ENCODE results near the gene PSKH1.

PSKH1 gene

GRCh38 chr16:67865318-67865717, 27.7 kb upstream of the PSKH1 start:
- no peak for DNase-seq (ENCODE audit: low read depth)

- DNase-seq (ENCODE audit: low read depth), result no peak
Measured at GRCh38 chr16:67868290-67868689, 24.8 kb upstream of the PSKH1 start.

- DNase-seq (ENCODE audit: low read depth), result no peak
Measured at GRCh38 chr16:67869653-67870052, 23.4 kb upstream of the PSKH1 start.

DNA sequence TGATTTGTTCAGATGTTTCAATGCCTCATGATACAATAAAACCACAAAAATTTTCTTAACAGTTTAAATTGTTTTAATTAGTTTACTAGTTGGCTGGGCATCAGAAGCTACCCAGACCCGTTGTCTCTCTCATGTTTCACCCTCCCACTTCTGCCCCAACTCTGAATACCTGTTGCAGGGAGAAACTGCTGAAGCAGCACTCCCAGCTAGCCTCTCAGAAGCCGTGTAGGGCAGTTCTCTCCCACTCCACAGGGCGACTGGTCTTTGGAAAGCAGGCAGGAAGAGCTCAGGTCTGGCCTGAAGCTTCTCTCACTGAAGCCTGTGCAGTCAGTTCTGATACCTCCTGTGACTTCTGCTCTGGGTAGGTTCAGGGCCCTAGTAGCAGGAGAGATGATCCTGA, 21.8 kb upstream of the PSKH1 start:
- no peak for DNase-seq (ENCODE audit: low read depth)

- no peak for DNase-seq (ENCODE audit: low read depth)
Measured at GRCh38 chr16:67872131-67872630, 20.9 kb upstream of the PSKH1 start.

DNA sequence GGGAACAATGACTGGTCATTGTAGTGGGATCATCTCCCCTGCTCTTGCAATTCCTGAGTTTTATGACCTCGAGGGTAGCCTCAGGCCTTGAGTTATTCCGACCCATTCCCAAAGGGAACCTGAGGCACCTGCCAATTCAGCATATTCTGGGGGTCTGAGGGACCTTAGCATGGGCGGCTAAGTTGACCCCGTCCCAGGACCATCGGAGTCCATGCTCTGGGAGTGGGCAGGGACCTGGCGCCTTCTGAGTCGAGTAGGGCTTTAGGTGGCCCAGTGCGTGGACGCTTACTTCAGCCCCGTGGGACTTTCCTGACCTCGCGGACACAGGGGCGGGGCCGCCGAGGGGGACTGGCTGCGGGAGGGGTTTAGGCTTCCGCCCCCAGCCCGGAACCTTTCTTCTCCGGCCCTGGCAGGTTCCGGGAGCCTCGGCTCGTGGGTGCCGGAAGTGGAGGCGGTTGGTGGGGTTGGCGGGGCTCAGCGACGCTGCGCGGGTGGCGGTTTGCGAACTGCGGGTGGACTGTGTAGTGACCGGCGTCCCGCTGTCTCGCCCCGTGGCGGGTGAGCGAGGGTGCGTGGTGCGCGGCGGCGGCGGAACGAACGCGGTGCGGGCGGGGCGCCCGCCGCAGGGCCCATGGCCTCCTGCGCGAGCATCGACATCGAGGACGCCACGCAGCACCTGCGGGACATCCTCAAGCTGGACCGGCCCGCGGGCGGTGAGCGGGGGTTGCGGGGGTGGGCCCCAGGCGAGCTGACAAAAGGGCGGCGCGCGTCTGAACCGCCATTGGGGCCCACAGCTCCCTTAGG, 20.2 kb upstream of the PSKH1 start, which contains the start of gene EDC4:
Gene EDC4, plus strand, starts transcription at position 422 of the 804 bp plus-strand sequence. Its CDS starts 210 bp downstream, at position 632.
- peak; percentile 83 for DNase-seq (ENCODE audit: low read depth)

GRCh38 chr16:67873435-67874370, 19.4 kb upstream of the PSKH1 start:
- DNase-seq (ENCODE audit: low read depth), result no peak

DNA sequence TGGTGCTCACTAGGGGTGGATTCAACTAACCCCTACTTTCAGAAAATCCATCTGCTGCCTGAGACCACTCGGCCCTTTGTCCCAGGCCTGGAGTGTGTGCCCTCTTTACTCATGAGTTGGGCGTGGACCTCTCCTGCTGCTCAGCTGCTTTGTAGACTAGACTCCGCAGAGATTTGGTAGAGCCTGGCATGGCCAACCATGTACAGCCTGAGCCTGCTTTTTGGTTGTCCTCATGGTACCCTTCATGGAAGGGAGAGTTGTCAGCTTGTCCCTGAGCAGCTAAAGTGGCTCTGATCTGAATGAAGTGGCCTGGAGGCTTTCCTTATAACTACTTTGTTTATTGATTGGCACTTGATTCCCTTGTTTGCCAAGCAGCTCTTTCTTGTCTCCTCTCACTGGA, 18.7 kb upstream of the PSKH1 start:
- DNase-seq (ENCODE audit: low read depth), result no peak

- no peak for DNase-seq (ENCODE audit: low read depth)
Measured at GRCh38 chr16:67877064-67877463, 16.0 kb upstream of the PSKH1 start.

DNA sequence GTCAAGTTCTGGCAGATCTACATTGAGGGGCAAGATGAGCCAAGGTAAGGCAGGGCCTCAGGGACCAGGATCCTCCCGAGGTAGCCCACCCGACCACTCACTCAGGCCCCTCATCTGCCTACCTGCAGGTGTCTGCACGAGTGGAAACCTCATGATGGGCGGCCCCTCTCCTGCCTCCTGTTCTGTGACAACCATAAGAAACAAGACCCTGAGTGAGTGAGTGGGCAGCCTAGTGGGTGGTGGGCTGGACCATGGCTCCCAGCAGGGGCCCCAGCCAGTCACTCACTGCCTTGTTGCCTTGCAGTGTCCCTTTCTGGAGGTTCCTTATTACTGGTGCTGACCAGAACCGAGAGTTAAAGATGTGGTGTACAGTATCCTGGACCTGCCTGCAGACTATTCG, 14.8 kb upstream of the PSKH1 start:
- DNase-seq (ENCODE audit: low read depth), result no peak

- DNase-seq (ENCODE audit: low read depth), result no peak
Measured at GRCh38 chr16:67878846-67879245, 14.2 kb upstream of the PSKH1 start.

DNA sequence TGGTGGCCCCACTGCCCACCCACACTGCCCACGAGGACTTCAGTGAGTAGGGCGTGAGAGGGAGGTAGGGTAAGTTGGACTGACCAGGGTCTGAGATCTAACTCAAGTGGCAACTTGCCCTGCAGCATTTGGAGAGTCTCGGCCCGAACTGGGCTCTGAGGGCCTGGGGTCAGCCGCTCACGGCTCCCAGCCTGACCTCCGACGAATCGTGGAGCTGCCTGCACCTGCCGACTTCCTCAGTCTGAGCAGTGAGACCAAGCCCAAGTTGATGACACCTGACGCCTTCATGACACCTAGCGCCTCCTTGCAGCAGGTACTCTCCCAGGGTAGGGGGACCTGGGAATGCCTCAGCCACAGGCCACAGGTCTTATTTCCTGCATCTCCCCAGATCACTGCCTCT, 13.6 kb upstream of the PSKH1 start:
- DNase-seq (ENCODE audit: low read depth), result no peak

DNA sequence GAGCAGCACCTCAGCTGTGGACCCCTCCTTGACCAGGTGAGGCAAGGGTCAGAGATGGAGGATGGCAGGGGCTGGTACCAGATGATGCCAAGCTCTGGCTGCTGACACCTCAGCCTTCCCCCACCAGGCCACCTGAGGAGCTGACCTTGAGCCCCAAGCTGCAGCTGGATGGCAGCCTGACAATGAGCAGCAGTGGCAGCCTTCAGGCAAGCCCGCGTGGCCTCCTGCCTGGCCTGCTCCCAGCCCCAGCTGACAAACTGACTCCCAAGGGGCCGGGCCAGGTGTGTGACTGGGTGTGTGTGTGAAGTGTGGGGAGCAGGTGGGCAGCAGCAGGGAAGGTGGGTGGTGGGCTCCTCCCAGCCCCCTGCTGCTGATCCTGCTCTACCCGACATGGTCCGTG, 13.1 kb upstream of the PSKH1 start:
- DNase-seq (ENCODE audit: low read depth), result no peak

GRCh38 chr16:67880584-67880983, 12.5 kb upstream of the PSKH1 start:
- no peak for DNase-seq (ENCODE audit: low read depth)

GRCh38 chr16:67881621-67882161, 11.4 kb upstream of the PSKH1 start:
- DNase-seq (ENCODE audit: low read depth), result no peak

GRCh38 chr16:67882374-67883145, 10.5 kb upstream of the PSKH1 start:
- DNase-seq (ENCODE audit: low read depth), result no peak

DNA sequence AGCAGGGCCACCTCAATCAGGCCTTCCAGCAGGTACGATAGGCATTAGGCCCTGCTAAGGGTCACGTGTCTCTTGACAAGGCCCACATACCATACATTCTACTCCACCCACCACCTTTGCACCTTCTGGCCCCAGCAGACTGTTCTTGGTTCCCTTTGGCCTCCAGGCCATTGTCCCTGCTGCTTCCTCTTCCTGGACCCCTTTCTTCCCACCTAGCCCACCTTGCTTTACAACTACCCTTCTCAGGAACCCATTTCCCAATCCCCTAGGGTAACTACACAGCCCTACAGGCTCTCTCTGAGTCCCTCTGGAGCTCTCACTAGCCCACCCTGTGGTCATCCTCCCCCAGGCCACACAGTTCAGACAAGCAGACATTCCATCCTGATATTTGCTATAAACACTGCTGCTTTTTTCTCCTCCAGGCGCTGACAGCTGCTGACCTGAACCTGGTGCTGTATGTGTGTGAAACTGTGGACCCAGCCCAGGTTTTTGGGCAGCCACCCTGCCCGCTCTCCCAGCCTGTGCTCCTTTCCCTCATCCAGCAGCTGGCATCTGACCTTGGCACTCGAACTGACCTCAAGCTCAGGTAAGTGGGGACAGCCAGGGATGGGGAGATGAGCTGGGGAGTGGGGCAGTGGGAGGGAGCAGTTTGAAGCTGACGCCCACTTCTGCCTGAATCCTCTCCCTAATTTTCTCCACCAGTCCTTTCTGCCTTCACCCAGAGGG, 9.7 kb upstream of the PSKH1 start:
- DNase-seq (ENCODE audit: low read depth), result no peak

DNA sequence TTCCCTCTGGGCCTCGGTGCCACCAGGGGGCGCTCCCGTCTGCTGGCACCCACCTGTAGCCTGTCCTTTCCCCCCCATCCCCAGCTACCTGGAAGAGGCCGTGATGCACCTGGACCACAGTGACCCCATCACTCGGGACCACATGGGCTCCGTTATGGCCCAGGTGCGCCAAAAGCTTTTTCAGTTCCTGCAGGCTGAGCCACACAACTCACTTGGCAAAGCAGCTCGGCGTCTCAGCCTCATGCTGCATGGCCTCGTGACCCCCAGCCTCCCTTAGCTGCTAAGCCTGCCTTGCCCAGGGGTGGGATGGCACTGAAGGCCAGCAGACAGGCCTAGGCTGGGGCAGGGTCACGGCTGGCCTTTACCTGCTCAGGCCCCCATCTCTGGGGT, 9.2 kb upstream of the PSKH1 start:
- DNase-seq (ENCODE audit: low read depth), result peak; percentile 49

- no peak for DNase-seq (ENCODE audit: low read depth)
Measured at GRCh38 chr16:67884684-67885083, 8.4 kb upstream of the PSKH1 start, which contains the start of gene NRN1L. Gene NRN1L (plus strand): TSS chr16:67884885. CDS start chr16:67884904, 19 bp downstream.

DNA sequence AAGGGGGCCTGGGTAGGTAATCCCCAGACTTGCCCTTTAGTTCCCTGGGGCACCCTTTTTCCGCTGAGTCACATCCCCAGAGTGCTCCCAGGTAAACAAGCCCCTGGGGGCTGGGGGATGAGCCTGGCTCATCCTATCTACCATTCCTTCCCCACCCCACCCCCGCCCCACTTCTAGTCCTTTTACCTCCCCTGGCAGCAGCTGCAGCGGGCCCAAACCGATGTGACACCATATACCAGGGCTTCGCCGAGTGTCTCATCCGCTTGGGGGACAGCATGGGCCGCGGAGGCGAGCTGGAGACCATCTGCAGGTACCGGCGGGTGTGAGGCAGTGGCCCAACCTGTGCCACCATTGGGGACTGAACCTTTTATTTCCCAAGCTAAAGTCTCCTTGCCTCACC, 7.5 kb upstream of the PSKH1 start:
- DNase-seq (ENCODE audit: low read depth), result no peak

DNA sequence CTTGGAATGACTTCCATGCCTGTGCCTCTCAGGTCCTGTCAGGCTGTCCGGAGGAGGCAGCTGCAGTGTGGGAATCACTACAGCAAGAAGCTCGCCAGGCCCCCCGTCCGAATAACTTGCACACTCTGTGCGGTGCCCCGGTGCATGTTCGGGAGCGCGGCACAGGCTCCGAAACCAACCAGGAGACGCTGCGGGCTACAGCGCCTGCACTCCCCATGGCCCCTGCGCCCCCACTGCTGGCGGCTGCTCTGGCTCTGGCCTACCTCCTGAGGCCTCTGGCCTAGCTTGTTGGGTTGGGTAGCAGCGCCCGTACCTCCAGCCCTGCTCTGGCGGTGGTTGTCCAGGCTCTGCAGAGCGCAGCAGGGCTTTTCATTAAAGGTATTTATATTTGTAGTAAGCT, 7.1 kb upstream of the PSKH1 start:
- DNase-seq (ENCODE audit: low read depth), result no peak

Data from stimulated activated CD8-positive, alpha-beta memory T cell treated with anti-CD3 and anti-CD28 coated beads, Interleukin-12 subunit alpha, Interleukin-12 subunit beta, amount 100 ng/mL, for 4 hours (primary cell).